IPS-NIHi7 (cell line): ENCODE data around the gene ZC3HAV1.

ENCODE experiments used
- DNase-seq: peaks from one replicate; pipeline ENCODE4 v3.0.0; 2012; ENCODE audit warnings: mixed read lengths; ENCODE audit errors: extremely low spot score

The ZC3HAV1 gene

DNA sequence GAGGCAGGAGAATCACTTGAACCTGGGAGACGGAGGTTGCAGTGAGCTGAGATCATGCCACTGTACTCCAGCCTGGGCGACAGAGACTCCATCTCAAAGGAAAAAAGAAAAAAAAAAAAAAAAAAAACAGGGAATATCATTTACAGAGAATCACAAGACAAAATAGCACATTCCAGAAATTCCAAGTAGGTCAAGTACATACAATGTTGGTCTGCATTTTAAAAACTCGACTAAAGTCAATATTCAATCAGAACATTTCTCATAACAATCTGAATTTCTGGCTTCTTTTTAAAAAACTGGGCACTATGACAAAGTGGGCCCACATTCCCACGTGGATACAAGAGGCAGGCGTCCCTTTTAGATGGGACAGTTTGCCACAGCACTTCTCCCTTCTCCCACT is 86.4 kb downstream of the ZC3HAV1 start:
- no peak for DNase-seq

DNA sequence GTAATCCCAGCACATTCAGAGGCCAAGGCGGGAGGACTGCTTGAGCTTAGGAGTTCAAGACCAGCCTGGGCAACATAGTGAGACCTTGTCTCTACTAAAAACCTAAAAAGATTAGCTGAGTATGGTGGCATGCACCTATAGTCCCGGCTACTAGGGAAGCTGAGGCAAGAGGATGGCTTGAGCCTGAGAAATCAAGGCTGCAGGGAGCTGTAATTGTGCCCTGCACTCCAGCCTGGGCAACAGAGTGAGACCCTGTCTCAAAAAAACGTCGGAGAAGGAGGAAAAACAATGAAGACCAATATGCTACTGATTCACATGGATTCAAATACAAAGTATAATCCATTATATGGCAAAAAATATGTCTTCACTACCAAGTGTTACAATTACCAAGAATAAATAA is 87.2 kb downstream of the ZC3HAV1 start:
- DNase-seq = no peak

DNA sequence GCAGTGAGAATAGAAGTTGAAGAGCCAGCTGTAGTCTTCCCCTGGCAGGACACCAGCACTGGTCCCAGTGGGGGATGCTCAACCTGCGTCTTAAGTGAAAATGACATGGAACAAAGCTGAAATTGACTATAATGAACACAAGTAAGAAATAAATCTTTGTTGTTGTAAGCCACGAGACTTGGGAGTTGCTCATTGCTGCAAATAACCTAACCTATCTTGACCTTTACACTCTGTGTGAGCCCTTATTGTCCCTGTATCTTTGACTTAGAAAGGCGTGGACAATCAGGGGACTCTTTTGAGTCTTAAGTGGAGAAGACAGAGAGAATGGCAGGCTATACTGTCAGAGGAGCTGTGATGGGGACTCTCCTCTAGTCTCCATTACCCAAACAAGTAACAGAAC is 90.6 kb downstream of the ZC3HAV1 start:
- DNase-seq = no peak

DNA sequence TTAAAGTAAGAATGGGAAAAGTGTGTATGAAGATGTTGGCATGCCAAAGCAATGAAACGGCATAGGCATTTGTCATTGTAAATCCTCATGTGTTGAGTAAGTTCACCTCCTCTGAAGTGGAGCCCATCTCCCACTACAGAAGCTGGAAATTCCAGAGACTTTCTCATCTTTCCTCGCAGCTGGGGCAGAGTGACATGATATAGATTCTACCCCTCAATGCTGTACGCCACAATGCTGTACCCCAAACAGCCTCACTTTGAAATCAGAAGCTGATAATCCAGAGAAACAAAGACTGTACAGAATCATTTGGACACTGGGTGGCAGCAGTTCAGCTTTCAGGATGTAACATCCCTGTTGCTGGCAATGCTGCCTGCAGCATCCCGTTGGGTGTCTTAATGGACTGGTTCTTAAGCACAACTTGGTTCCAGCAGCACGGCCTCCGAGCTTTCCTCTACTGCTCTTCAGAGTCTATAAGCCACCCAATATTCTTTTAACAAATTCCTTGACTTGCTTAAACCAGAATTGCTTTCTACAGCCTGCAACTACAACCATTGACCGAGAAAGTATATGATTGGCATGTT is 92.5 kb downstream of the ZC3HAV1 start:
- peak; percentile 84 for DNase-seq

DNA sequence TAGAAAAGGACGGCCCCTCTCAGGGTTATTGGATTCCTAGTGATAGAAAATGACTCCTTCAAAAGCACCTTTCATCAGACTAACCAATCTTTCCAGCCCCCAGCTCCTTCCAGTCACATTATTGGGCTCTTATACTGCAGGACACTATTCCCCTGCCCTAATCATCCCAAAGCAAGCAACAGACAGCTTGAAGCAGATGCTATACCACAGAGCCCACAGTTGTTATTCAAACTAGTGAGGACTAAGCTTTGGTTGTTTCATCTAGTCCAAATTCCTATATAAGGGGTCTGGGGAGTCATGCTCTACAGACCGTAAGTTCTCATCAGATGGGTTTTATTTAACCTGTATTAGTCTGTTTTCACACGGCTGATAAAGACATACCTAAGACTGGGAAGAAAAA is 98.1 kb downstream of the ZC3HAV1 start:
- no peak for DNase-seq

DNA sequence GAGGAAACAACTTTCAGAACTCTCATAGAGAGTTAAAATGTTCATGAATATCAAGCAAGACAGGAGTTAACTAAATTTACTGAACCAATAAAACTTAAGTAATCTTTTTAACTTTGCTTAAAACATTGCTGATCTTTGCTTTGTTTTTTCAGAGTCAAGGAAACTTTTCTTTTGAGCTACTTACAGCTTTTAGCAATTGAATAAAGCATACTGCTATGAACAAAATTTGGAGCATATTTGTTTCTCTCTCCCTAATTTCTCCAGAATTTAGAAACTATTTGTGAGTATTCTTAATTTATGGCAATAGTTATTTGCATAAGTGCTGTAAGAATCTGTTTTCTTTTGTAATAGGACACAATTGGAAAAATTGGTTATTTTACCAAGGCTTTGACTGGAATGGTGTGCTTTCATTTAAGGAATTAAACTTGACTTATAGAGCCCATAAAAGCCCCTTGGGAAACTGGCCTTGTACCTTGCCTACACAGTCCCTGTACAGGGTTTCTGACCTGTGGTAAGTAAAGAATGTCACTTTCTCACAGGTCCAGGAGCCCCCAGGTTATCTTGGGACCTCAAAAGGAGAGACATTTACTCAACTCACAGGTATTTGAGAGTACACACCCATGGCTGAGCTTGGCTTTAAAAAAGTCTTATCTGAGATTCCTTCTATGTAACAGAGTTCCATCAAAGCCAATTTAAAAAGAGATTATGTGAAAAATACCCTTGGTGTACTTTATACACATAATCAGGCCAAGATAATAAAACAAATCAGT is 105.0 kb downstream of the ZC3HAV1 start:
- no peak for DNase-seq

DNA sequence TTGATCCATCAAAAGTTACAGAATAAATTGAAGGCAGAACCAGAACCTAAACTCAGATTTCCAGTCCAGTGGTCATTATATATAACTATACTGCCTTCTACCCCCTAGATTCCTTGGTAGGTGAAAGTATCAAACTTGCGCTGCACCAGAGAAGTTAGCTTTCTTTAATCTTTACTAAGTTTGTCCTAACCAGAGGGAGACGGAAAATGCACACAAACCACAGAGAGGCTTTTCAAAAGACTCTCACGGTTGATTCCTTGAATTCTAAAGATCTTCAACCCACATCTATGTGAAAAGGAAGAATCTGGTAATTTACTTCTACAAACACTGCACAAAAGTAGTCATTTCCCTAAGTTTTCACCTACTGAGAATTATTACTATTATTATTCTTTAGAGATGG is 110.1 kb downstream of the ZC3HAV1 start:
- no peak for DNase-seq
